H1 (cell line): ENCODE measurements around the gene SPANXN5. TPM values are rescaled to one million over a fixed set of nuclear protein-coding genes. Genes with fewer than 3 reads are reported as not detected.
"Not testable (repeated sequence)": the region's sequence is repeated elsewhere in the genome, so short reads cannot be mapped to it uniquely, and the experiment has no call there.

Experiments
- CTCF ChIA-PET: fragments of 300-600 bp; sonication (Branson Sonifier 250); formaldehyde crosslinking; loops from one replicate; lab custom pipeline; 2021; ENCODE audit not compliant: partially characterized antibody; lab: Charles Lee
- POLR2A ChIA-PET: fragments of 300-600 bp; sonication (Branson Sonifier 250); formaldehyde crosslinking; loops from one replicate; lab custom pipeline; 2021; ENCODE audit warnings: inconsistent platforms; ENCODE audit not compliant: partially characterized antibody; lab: Charles Lee
- DNase-seq, 2 experiments: peaks; one replicate each; pipeline versions ENCODE4 v3.0.0 to v3.0.0-alpha.2; 2010 to 2022; ENCODE audit warnings: low spot score in 2 of 2, low read depth in 1 of 2, mixed read lengths in 1 of 2
- FAIRE-seq: peaks from 2 replicates; lab custom pipeline; 2011; peaks lifted over from hg19 to GRCh38; lab: Jason Lieb, UNC
- H2AFZ ChIP-seq: 2 replicates; pipeline ENCODE4 v1.8.1; 2012; ENCODE audit warnings: low read length, inconsistent platforms
- H2AK5ac ChIP-seq: 2 replicates; pipeline ENCODE4 v1.6.1; 2013; ENCODE audit warnings: low read depth, low read length
- H2BK120ac ChIP-seq: replicated peaks from 2 replicates; pipeline ENCODE3; 2013; ENCODE audit warnings: low read depth, low read length, inconsistent platforms
- H2BK12ac ChIP-seq: 2 replicates; pipeline ENCODE4 v1.6.1; 2013; ENCODE audit warnings: low read depth, low read length
- H2BK15ac ChIP-seq: 2 replicates; pipeline ENCODE4 v1.6.1; 2013; ENCODE audit warnings: low read length
- H2BK20ac ChIP-seq: 2 replicates; pipeline ENCODE4 v1.6.1; 2013; ENCODE audit warnings: low read length
- H2BK5ac ChIP-seq: 2 replicates; pipeline ENCODE4 v1.6.1; 2013; ENCODE audit warnings: low read depth, low read length
- H3K14ac ChIP-seq: 2 replicates; pipeline ENCODE4 v1.6.1; 2013; ENCODE audit warnings: inconsistent platforms; ENCODE audit not compliant: insufficient read length
- H3K18ac ChIP-seq: 2 replicates; pipeline ENCODE4 v1.6.1; 2013; ENCODE audit warnings: low read length; ENCODE audit errors: extremely low read depth
- H3K23ac ChIP-seq: 2 replicates; pipeline ENCODE4 v1.6.1; 2013; ENCODE audit warnings: inconsistent platforms; ENCODE audit not compliant: insufficient read length
- H3K23me2 ChIP-seq: 2 replicates; pipeline ENCODE4 v1.6.1; 2013; ENCODE audit warnings: low read depth, low read length
- H3K27ac ChIP-seq: 2 replicates; pipeline ENCODE4 v1.6.1; 2011; ENCODE audit warnings: low read depth, low read length, inconsistent platforms
- H3K27me3 ChIP-seq, 4 experiments: replicated peaks in 1 of 4; 1 replicate in 1 of 4; 2 replicates in 3 of 4; pipeline versions ENCODE4 v1.6.1 to v1.8.1; 2011 to 2013; ENCODE audit warnings: low read length in 3 of 4, mild to moderate bottlenecking in 3 of 4, inconsistent platforms in 2 of 4, mixed read lengths in 2 of 4, moderate library complexity in 1 of 4; ENCODE audit not compliant: control insufficient read depth in 3 of 4, insufficient read depth in 3 of 4; ENCODE audit errors: extremely low read depth in 1 of 4
- H3K36me3 ChIP-seq, 4 experiments: 2 replicates each; pipeline versions ENCODE4 v1.6.1 to v1.8.1; 2011 to 2013; ENCODE audit warnings: mild to moderate bottlenecking in 4 of 4, low read length in 3 of 4, moderate library complexity in 2 of 4, control low read depth in 1 of 4, inconsistent platforms in 1 of 4; ENCODE audit not compliant: insufficient read depth in 4 of 4, control insufficient read depth in 2 of 4
- H3K4ac ChIP-seq: replicated peaks from 2 replicates; pipeline ENCODE3; 2013; ENCODE audit warnings: low read length, low read depth, mixed read lengths, inconsistent platforms; ENCODE audit not compliant: insufficient read length
- H3K4me1 ChIP-seq, 4 experiments: replicated peaks in 1 of 4; 1 replicate in 1 of 4; 2 replicates in 3 of 4; pipeline versions ENCODE4 v1.6.1 to v1.8.1; 2011 to 2013; ENCODE audit warnings: low read length in 3 of 4, inconsistent platforms in 2 of 4, mixed read lengths in 1 of 4; ENCODE audit not compliant: insufficient read depth in 4 of 4, control insufficient read depth in 3 of 4
- H3K4me2 ChIP-seq, 2 experiments: 2 replicates each; pipeline versions ENCODE4 v1.6.1 to v1.8.1; 2011 to 2013; ENCODE audit warnings: low read depth in 2 of 2, low read length in 2 of 2, control low read depth in 1 of 2, inconsistent platforms in 1 of 2, mild to moderate bottlenecking in 1 of 2; ENCODE audit not compliant: insufficient read depth in 1 of 2
- H3K4me3 ChIP-seq, 4 experiments: fragments of 200-600, 300-600 bp in 1 of 4; sonication (generic), shearing (Covaris generic), sonication (Bioruptor Twin) in 1 of 4; 2 replicates each; pipeline versions ENCODE4 v1.5.1 to v1.8.1; 2011 to 2016; ENCODE audit warnings: low read length in 4 of 4, low read depth in 3 of 4, control low read depth in 2 of 4, inconsistent platforms in 2 of 4, mild to moderate bottlenecking in 2 of 4, mixed read lengths in 1 of 4, moderate library complexity in 1 of 4; ENCODE audit not compliant: insufficient read depth in 2 of 4; ENCODE audit errors: extremely low read depth in 1 of 4
- H3K56ac ChIP-seq: replicated peaks from 2 replicates; pipeline ENCODE3; 2013; ENCODE audit warnings: low read depth, mild to moderate bottlenecking, mixed read lengths, low read length, inconsistent platforms; ENCODE audit not compliant: insufficient read length
- H3K79me1 ChIP-seq: 2 replicates; pipeline ENCODE4 v1.6.1; 2013; ENCODE audit warnings: low read depth, low read length, control low read depth
- H3K79me2 ChIP-seq, 2 experiments: 2 replicates each; pipeline versions ENCODE4 v1.6.1 to v1.8.1; 2012 to 2013; ENCODE audit warnings: low read length in 2 of 2, mild to moderate bottlenecking in 2 of 2, inconsistent platforms in 1 of 2; ENCODE audit not compliant: insufficient read depth in 2 of 2, control insufficient read depth in 1 of 2
- H3K9ac ChIP-seq, 4 experiments: replicated peaks in 1 of 4; 1 replicate in 1 of 4; 2 replicates in 3 of 4; pipeline versions ENCODE4 v1.6.1 to v1.8.1; 2011 to 2013; ENCODE audit warnings: low read depth in 3 of 4, low read length in 3 of 4, control low read depth in 2 of 4, mild to moderate bottlenecking in 2 of 4, moderate library complexity in 2 of 4, inconsistent platforms in 1 of 4; ENCODE audit errors: extremely low read depth in 1 of 4
- H3K9me3 ChIP-seq, 2 experiments: 2 replicates each; pipeline versions ENCODE4 v1.6.1 to v1.8.1; 2012 to 2013; ENCODE audit warnings: mild to moderate bottlenecking in 2 of 2, moderate library complexity in 2 of 2, control low read depth in 1 of 2, inconsistent platforms in 1 of 2, low read depth in 1 of 2, low read length in 1 of 2, mixed read lengths in 1 of 2; ENCODE audit not compliant: insufficient read depth in 2 of 2
- H4K20me1 ChIP-seq, 2 experiments: replicated peaks in 1 of 2; 2 replicates each; pipeline versions ENCODE3 to v1.8.1; 2011 to 2013; ENCODE audit warnings: inconsistent platforms in 2 of 2, low read length in 2 of 2, mild to moderate bottlenecking in 1 of 2; ENCODE audit not compliant: insufficient read depth in 2 of 2, control insufficient read depth in 1 of 2
- H4K5ac ChIP-seq: 2 replicates; pipeline ENCODE4 v1.6.1; 2013; ENCODE audit warnings: low read length, low read depth, mixed read lengths, inconsistent platforms; ENCODE audit not compliant: insufficient read length
- H4K8ac ChIP-seq: 2 replicates; pipeline ENCODE4 v1.8.0; 2013; ENCODE audit warnings: mild to moderate bottlenecking, moderate library complexity, low read length, inconsistent platforms; ENCODE audit not compliant: insufficient read depth; ENCODE audit errors: extremely low read depth
- H4K91ac ChIP-seq: replicated peaks from 2 replicates; pipeline ENCODE3; 2013; ENCODE audit warnings: low read length, mixed read lengths, inconsistent platforms; ENCODE audit not compliant: insufficient read length
- WGBS, 2 experiments: shearing (Covaris generic) in 1 of 2; methylation state at CpG; one replicate each; pipeline versions ENCODE4 v1.1.6 to v1.1.7; 2013 to 2015; ENCODE audit warnings: low lambda C conversion rate in 2 of 2, mixed read lengths in 2 of 2, inconsistent platforms in 1 of 2, low coverage in 1 of 2, missing lambda C conversion rate in 1 of 2; ENCODE audit not compliant: insufficient replicate concordance in 2 of 2, insufficient coverage in 1 of 2, insufficient read length in 1 of 2; ENCODE audit errors: extremely low coverage in 1 of 2, missing lambda C conversion rate in 1 of 2; 5-methylcytosine and 5-hydroxymethylcytosine counted together
- polyA plus RNA-seq, 7 experiments: library from polyadenylated mRNA; depleted of rRNA in 3 of 7; stranded (reverse) in 5 of 7; unstranded in 2 of 7; fragments of >200 nt in 5 of 7; fragments of 200-250 nt in 2 of 7; gene quantifications; 1 replicate in 5 of 7; 2 replicates in 1 of 7; 4 replicates in 1 of 7; pipeline versions ENCODE4 v1.2.1 to v1.2.3, GENCODE V29; 2011 to 2013; ENCODE audit warnings: missing spikeins in 2 of 7, mixed read lengths in 2 of 7
- total RNA-seq: library from RNA; stranded (reverse); fragmentation: NEBNext Ultra II Directional; extraction: Animal tissue kit (Norgen Biotek cat#: 25700); gene quantifications from 2 replicates; pipeline ENCODE4 v1.2.1, GENCODE V29; 2021

Gene SPANXN5
- total and polyA plus RNA-seq, 2 of the 8 experiments (the other 6 are each of a cell fraction or from before 2014, with no cell fraction given), result not detected

DNA sequence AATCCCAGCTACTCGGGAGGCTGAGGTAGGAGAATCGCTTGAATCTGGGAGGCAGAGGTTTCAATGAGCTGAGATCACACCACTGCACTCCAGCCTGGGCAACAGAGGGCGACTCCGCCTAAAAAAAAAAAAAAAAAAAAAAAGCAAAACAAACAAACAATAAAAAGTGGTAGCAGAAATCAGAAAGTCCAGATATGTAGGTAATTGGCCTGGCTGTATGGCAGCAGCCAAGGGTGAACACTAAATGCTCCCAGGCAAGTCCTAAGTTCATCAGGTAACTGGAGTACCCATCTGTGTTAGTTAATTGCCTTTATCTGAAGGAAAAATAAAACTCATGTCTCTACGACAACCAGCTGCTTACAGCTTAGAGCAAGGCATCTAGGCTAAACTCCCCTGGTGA, 31.2 kb downstream of the SPANXN5 start:
- H3K18ac ChIP-seq, H3K23ac ChIP-seq, FAIRE-seq, CTCF ChIA-PET, H2BK20ac ChIP-seq, H4K91ac ChIP-seq, H4K5ac ChIP-seq, H2AK5ac ChIP-seq, H3K14ac ChIP-seq, H2BK15ac ChIP-seq, H3K27me3 ChIP-seq, H3K23me2 ChIP-seq, H2BK120ac ChIP-seq, H3K79me2 ChIP-seq, H3K4me3 ChIP-seq, H3K4me1 ChIP-seq, H4K20me1 ChIP-seq, H3K4ac ChIP-seq, H2AFZ ChIP-seq, H3K56ac ChIP-seq, H4K8ac ChIP-seq, DNase-seq, POLR2A ChIA-PET, H3K79me1 ChIP-seq, H3K4me2 ChIP-seq, H2BK12ac ChIP-seq, H3K9me3 ChIP-seq, H3K9ac ChIP-seq, H3K36me3 ChIP-seq, H3K27ac ChIP-seq, H2BK5ac ChIP-seq: not testable (repeated sequence)
- WGBS, 2 experiments, result no CpG with 5 or more reads among the region's 5 CpGs

DNA sequence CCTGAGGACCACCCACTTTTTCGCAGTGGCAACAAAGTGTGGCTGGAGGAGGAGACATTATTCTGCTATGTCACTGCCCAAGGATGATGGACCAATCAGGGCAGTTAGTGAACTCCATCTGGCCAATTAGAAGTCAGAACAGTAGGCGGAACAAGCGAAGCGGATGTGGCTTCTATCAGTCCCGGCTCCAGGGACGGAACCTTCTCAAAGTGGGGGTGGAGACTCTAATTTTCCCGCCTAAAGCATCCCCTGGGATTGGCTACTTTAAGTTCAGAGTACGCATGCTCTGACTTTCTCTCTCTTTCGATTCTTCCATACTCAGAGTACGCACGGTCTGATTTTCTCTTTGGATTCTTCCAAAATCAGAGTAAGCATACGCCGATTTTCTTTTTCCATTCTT, 46.3 kb downstream of the SPANXN5 start, which contains the start of gene SSX2B:
Gene SSX2B (plus strand): TSS at position 301 of the 400 bp plus-strand sequence. CDS start 1,429 bp downstream, outside the sequence.
- H2BK5ac ChIP-seq, H3K14ac ChIP-seq, H3K23me2 ChIP-seq, H4K8ac ChIP-seq, CTCF ChIA-PET, H2BK20ac ChIP-seq, H3K4ac ChIP-seq, H4K91ac ChIP-seq, H2AFZ ChIP-seq, H4K20me1 ChIP-seq, H3K4me2 ChIP-seq, POLR2A ChIA-PET, H3K36me3 ChIP-seq, DNase-seq, H3K27me3 ChIP-seq, H3K4me1 ChIP-seq, H2BK15ac ChIP-seq, H3K79me2 ChIP-seq, H2AK5ac ChIP-seq, H2BK120ac ChIP-seq, H3K56ac ChIP-seq, H2BK12ac ChIP-seq, H3K27ac ChIP-seq, H3K23ac ChIP-seq, H3K4me3 ChIP-seq, H3K79me1 ChIP-seq, FAIRE-seq, H3K9ac ChIP-seq, H4K5ac ChIP-seq, H3K9me3 ChIP-seq, H3K18ac ChIP-seq: not testable (repeated sequence)
- no CpG with 5 or more reads among the region's 13 CpGs for WGBS, 2 experiments
